GM21723 (cell line): ENCODE measurements around the gene FUOM.
"Not testable (repeated sequence)": the region's sequence is repeated elsewhere in the genome, so short reads cannot be mapped to it uniquely, and the experiment has no call there.

Experiments
- ATAC-seq: cut with Tn5 transposase; IDR thresholded peaks from one replicate; pipeline ENCODE4 v1.9.1; 2021; ENCODE audit warnings: mild to moderate bottlenecking, moderate library complexity; ENCODE audit not compliant: unreplicated experiment

Gene FUOM

DNA sequence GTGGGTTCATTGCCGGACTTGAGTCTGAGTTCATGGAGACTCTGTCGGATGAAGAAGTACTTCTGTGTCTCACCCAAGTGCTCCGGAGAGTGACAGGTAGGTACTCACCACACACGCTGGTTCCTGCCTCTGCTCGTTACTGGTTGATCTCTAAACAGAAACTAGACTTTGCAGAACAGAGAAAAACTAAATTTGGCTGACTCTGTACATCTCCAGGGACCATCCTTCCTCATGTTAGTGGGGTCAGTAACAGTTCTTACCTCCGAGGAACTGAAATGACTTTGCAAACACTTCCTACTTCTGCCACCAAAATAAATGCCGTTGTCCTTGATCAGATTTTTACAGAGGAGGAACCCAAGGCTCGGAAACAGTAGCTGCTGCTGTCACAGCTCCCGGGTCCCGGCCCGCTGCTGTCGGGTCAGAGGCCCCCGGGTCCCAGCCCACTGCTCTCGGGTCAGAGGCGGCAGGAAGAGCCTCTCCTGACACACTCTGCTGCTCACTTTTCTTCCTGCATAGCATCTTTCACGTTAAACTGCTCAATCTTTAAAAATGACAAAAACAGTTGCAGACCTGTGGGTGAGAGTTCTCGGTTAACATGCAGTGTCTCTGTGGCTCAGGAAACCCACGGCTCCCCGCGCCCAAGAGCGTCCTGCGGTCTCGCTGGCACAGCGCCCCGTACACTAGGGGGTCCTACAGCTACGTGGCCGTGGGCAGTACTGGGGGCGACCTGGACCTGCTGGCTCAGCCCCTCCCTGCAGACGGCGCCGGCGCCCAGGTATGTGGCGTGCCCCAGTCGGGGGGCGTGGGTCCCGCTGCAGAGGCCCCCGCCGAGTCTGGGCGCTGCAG lies 31.4 kb upstream of the FUOM start:
- ATAC-seq: peak; percentile 82

DNA sequence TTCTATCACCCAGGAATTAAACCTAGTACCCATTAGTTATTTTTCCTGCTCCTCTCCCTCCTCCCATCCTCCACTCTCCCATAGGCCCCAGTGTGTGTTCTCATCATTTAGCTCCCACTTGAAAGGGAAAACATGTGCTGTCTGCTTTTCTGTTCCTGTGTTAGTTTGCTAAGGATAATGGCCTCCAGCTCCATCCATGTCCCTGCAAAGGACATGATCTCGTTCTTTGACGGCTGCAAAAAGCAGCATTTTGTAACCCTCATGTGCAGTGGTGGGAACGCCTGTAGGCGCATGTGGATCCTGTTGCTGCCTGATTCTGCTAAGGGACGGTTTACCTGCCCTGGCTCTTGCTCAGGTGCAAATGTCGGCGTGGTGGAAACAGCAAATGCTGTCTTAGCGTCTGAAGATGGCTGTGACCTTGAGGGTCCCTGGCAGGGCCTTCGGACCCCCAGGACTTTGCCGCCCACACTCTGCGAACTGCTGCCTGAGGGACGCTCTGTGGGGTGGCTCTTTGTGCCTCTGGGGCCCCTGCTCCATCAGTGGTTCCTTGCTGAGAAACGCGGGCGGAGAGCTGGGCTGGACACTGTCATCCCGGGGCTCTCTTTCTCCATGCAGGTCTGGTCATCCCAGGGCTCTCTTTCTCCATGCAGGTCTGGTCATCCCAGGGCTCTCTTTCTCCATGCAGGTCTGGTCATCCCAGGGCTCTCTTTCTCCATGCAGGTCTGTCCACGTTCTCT lies 30.6 kb upstream of the FUOM start:
- ATAC-seq: peak; percentile 4

DNA sequence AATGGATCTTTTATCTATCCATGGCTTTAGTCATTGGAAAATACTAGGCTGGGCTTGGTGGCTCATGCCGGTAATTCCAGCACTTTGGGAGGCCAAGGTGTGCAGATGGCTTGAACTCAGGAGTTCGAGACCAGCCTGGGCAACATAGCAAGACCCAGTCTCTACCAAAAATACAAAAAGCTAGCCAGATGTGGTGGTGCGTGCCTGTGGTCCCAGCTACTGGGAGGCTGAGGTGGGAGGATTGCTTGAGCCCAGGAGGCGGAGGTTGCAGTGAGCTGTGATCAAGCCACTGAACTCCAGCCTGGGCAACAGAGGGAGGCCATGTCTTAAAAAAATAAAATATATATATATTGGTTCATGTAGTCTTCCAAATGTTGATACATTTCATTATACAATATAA lies 29.1 kb upstream of the FUOM start:
- not testable (repeated sequence) for ATAC-seq

DNA sequence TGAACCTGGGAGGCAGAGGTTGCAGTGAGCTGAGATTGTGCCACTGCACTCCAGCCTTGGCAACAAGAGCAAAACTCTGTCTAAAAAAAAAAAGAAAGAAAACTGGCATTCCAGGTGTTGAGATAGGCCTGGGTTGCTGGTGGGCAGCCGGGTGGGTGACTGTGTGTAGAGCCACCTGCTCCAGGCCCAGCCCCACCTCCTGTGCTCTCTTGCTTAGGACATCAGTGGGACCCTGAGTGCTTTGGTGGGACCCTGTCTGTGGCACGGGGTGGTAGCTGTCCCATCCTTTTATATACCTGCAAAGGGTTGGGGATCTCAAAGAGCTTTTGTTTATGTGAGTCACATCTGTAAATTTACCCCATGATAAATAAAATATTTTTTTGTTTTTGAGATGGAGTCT lies 27.4 kb upstream of the FUOM start:
- no peak for ATAC-seq

DNA sequence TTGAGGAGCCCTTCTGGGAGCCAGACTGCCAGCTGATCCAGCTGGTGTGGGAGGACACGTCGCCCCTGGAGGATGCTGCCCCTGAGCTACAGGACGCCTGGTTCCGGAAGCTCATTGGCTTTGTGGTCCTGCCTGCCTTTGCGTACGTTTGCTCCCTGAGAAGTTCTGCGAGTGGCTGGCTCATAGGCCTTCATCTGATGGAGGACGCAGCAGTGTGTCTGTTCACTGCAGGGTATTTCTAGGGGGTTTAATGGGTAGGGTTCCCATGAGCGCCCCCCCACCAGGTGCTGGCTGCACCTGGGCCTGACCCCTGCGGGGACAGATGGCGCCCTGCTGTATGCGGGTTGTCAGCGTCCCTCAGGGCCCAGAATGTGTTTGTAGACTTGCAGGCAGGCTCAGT lies 26.3 kb upstream of the FUOM start:
- no peak for ATAC-seq

DNA sequence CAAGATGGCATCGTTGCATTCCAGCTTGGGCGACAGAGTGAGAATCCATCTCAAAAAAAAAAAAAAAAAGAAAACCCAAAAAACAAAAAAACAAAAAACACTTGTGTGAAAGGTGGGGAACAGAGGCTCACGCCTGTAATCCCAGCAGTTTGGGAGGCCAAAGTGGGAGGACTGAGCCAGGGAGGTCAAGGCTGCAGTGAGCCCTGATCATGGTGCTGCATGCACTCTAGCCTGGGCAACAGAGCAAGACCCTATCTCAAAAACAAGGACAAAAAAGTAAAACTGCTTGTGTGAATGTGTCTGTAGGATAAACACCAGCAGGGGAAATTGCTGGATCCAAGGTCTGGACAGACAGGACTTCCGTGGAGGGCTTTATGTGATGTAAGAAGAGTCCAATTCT lies 25.7 kb upstream of the FUOM start:
- no peak for ATAC-seq

DNA sequence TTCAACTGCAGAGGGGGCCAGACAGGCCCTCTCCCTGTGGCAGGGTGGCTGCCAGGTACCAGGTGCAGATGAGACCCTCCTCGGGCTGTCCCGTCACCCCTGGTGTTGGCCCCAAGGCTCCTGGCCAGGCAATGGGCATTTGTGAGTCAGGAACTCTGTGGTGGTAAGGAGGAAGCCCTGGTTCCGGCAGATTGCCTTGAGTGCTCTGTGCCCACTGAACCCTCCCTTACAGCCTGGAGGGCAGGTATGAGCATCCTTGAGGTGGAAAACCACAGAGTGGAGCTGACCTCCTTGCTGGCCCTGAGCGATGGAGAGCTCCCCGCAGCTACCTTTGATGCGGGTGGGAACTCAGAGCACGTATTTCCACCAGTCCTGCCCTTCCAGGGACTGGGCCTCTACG lies 23.2 kb upstream of the FUOM start:
- no peak for ATAC-seq

DNA sequence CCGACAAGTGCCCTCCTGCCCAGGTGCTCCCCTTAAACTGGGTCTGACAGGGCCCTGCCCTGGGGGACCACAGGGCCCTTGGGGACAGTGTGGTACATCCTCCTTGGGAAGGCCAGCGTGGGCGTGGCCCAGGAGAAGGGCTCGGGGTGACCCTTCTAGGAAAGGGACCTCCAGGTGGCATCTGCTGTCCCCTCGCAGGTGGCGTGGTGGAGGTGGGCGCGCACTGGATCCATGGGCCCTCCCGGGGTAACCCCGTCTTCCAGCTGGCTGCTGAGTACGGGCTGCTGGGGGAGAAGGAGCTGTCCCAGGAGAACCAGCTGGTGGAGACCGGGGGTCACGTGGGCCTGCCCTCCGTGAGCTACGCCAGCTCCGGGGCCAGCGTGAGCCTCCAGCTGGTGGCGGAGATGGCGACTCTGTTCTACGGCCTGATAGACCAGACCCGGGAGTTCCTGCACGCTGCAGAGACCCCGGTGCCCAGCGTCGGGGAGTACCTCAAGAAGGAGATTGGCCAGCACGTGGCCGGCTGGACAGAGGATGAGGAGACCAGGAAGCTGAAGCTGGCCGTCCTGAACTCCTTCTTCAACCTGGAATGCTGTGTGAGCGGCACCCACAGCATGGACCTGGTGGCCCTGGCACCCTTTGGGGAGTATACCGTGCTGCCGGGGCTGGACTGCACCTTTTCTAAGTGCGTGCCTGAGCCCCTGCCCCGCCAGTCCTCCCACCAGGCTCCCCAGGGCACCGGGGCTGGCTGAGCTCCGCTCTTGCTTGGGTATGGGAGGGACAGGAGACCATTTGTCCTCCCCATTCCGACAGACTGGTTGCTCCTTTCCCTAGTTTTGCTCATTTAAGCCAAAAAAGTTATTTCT lies 22.2 kb upstream of the FUOM start:
- peak; percentile 14 for ATAC-seq

DNA sequence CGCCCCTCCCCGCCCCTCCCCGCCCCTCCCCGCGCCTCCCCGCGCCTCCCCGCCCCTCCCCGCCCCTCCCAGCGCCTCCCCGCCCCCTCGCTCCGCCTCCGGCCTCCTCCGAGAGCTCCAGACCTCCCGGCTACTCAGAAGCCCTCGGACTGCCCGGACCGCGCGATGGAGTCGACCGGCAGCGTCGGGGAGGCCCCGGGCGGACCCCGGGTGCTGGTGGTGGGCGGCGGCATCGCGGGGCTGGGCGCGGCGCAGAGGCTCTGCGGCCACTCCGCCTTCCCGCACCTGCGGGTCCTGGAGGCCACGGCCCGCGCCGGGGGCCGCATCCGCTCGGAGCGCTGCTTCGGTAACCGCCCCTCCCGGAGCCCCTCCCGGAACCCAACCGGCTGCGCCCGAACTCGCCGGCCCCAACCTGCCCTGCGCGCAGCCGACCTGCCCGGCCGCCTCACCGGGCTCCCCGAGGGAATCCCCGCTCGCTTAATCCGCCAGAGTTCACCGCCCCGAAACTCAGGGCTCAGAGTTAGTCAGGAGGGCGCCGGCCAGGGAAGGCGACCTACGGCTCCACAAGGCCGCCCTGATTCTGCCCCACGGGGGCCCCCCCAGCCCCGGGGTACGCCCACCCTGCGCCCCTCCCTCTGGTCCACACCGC lies 21.5 kb upstream of the FUOM start, which contains the start of gene PAOX:
Gene PAOX, plus strand, starts transcription at position 111 of the 649 bp plus-strand sequence. Its CDS starts 55 bp downstream, at position 166.
- ATAC-seq: peak; percentile 63

DNA sequence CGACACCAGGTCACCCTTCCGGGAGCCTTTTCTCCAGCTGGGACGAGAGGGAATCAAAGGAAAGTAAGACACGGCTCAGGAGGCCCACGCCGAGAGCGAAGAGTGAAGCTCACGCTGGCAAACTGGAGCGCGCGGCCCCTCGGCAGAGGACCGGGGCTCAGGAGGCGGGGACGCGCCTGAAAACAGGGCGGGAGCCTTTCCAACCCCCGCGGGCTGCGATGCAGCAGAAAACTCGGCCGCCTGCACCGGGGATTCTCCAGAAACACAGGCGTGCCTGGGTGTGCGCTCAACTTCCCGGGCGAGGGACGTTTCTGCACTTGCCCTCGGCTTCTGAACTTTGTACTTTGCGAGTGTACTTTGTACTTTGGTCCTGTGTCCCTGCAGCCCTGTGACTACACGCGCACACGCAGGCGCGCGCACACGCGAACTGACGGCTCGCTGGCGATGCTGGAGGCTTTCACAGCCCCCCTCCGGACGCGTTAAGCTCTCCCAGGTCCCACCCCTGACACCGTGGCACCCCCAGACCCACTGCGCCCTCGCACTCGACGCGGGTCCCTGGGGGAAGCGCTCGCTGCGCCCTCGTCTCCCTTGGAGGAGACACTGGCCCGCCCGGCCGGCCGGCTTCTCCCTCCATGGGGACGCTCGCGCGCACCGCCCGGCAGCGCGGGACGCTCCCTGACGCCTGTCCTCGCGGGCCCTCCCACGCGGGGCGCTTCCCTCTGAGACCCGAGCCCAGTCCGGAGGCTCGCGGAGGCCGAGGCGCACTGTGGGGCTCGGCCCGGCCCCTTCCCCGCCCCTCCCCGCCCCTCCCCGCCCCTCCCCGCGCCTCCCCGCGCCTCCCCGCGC lies 20.7 kb upstream of the FUOM start:
- ATAC-seq: peak; percentile 42

DNA sequence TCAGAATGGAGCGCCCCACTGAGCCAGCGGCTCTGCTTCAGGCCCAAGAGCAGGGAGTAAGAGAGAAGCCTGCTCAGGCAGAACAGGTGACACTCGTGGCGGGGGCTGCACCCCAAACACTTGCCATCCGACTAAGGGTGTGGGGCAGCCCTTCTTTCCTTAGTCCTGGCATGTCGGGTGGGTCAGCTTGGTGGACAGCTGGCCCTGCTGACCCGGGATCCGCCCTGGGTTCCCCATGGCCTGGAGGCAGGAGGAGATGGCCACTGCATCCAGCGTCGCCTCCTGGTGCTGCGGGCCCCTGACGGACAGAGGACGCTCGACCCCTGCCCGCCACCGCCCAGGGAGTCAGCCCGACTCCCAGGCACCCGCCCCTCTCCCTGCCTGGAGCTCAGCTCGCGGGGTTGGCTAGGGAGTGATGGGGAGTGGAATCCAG lies 20.0 kb upstream of the FUOM start:
- no peak for ATAC-seq

DNA sequence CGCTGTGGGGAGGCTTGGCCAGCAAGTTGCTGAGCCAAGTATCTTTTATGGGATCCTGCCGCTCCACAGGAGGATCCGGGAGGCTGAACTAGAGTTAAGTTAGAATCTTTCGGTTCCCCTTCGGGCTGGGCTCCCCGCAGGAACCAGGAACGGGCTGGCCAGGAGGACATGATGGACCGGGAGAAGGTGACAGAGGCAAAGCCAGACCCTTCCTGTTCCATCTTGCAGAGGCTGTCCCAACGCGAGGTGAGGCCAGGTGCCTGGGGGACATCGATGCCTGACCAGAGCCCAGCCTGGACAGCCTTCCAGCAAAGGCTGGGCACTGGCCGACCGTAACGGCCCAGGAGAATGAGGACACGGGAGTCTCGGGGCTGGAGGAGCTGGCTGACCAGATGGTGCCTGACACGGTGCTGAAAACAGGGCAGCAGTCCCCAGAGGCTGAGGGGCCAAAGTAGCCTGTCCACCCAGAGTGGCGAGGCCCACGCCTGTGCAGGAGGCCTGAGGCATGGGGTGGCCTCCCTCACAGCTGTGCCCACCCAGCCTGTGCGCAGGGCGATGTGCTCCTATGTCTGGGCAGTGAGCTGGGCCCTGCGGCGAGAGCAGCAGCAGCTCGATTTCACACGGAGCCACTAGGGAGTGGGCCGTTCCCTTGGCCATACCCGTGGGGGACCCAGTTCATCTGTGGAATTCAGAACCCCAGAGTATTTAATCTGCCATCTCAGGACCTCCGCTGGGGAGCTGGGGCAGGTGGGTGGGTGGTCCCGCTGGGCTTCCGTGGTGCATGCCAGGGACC lies 19.4 kb upstream of the FUOM start:
- no peak for ATAC-seq

DNA sequence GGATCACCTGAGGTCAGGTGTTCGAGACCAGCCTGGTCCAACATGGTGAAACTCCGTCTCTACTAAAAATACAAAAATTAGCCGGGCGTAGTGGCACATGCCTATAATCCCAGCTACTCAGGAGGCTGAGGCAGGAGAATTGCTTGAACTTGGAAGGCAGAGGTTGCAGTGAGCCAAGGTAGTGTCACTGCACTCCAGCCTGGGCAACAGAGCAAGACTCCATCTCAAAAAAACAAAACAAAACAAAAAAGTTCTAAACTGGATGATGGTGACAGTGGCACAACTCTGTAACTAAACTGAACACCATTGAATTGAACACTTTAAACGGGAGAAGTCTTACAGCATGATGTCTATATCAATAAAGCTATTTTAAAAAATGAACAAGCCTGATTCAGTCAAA lies 18.4 kb upstream of the FUOM start:
- not testable (repeated sequence) for ATAC-seq

DNA sequence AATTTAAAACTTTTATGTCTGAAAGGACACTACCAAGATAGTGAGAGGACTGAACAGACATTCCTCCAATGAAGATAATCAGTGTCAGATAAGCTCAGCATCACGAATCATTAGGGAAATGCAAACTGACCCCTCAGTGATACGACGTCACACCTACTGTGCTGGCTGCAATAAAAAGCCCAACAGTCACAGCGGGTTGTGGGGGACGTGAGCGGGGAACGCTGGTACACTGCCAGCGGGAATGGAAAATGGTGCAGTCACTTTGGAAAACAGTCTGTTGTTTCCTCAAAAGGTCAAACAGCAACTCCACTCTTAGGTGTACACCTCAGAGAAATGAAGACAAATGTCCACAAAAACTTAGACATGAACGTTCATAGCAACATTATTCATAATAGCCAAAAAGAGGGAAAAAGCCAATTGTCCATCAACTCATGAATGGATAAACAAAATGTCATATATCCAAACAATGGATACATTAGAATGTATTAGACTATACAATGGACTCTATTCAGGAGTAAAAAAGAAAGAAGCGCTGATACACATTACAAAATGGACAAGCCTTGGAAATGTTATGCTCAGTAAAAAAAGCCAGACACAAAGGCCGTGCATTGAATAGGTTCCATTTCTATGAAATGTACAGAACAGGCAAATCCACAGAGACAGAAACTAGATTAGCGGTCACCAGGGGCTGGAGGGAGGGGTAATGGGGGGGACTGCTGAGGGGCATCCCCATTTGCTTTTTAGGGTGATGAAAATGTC lies 17.7 kb upstream of the FUOM start:
- no peak for ATAC-seq

DNA sequence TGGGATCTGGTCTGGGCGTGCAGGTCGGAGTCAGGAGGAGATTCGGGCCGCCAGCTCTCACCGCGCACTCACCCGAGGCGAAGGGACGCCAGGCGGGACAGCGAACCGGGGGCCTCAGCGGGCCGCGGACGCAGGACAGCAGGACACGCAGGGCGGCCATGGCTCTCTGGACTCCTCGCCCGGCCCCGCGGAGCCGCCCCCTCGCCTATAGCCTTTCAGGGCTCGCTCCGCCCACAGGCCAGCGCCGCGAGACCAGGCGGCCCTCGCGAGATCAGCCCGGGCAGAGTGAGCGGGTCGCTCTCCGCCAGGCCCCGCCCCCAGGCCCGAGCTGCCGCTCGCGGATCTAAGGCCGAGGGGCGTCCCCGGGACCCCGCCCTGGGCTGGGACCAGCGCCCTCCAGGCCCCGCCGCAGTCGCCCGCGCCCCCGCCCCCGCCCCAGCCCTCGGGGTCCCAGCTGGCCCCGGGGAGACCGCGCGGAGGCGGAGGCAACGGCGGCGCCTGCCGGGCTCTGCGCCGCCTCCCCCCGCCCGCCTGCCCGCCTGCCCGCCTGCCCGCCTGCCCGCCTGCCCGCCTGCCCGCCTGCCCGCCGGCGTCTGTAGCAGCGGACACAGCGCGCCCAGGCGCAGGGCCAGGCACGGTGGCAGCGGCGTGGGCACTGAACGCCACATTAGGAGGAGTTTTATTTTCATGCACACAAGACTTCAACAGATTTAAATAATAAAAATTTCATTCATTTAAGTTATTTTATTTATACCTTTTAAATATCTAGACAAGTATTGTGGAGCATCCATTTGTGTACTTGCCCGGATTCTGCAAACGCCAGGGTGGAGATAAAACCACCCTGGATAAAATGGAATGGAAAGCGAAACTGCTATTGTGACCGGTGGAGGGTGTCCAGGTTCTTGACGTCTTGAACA lies 15.6 kb upstream of the FUOM start, which contains the start of gene ECHS1:
Gene ECHS1, minus strand, starts transcription at position 181 of the 917 bp plus-strand sequence. Its CDS starts 21 bp downstream, at position 160.
- ATAC-seq: peak; percentile 97

DNA sequence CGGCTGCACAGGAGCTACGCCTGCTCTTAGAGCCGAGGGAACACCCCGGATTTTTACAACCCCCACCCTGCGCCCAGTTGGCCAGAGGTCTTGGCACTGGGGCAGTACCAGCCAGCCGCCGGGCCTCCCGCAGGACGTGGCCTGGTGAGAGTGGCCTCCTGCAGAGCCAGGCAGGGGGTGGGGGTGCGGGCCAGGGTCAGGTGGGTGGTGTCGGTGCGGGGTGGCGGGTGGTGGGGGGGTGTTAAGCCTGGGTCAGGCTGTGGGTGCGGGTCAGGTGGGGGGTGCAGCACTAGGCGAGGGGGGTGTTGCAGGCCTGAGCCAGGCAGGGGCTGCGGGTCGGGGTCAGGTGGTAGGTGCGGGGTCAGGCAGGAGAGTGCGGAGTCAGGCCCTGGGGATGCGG lies 14.7 kb upstream of the FUOM start:
- ATAC-seq: no peak
